Endothelial cell of umbilical vein (primary cell): ENCODE measurements around the gene FBXO45.

Experiments
- CTCF ChIP-seq, 2 donors: IDR thresholded peaks; 1 replicate in 1 of 2; 2 replicates in 1 of 2; pipeline ENCODE4 v1.5.1; 2011; ENCODE audit warnings: low read length in 2 of 2, mild to moderate bottlenecking in 2 of 2, moderate library complexity in 2 of 2, control low read depth in 1 of 2, inconsistent platforms in 1 of 2, low read depth in 1 of 2; ENCODE audit not compliant: insufficient read depth in 1 of 2; ENCODE audit errors: extremely low read depth in 1 of 2
- EZH2 ChIP-seq: IDR thresholded peaks from 2 replicates; pipeline ENCODE4 v1.6.1; 2012; ENCODE audit warnings: borderline replicate concordance, low read depth, mild to moderate bottlenecking, moderate library complexity, low read length, inconsistent platforms; ENCODE audit not compliant: severe bottlenecking
- MYC ChIP-seq: IDR thresholded peaks from one replicate; pipeline ENCODE4 v1.6.1; 2011; ENCODE audit warnings: mild to moderate bottlenecking, low read depth, low read length
- POLR2A ChIP-seq: IDR thresholded peaks from 2 replicates; pipeline ENCODE4 v1.6.1; 2012; ENCODE audit warnings: low read depth, mild to moderate bottlenecking, control low read depth, low read length

- TF ChIP-seq MYC (no peak), CTCF (IDR thresholded peaks at IDR 0.05; ENCODE audit: extremely low read depth in 1 of 2, insufficient read depth in 1 of 2, low read depth in 1 of 2, low read length in 2 of 2) (no peak), POLR2A (no peak), EZH2 (no peak)
These were observed 14.3 kb upstream of the FBXO45 start for GRCh38 chr3:196554205-196554604.
